ENCODE data around the gene MIF4GD.

Gene MIF4GD

GRCh38 chr17:75231741-75232464 is 39.1 kb downstream of the MIF4GD start:
- no peak for DNase-seq

DNA sequence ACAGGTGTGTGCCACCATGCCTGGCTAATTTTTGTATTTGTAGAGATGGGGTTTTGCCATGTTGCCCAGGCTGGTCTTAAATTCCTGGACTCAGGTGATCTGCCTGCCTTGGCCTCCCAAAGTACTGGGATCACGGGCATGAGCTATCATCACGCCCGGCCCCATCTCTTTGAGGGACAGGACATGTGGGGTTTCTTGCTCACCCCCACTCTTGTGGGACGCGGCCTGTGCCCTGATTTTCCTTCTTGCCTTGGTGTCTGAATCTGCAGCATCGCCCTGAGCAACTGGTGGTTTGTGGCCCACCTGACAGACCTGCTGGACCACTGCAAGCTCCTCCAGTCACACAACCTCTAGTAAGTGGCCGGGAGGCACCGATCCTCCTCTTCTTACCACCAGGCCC is 40.0 kb downstream of the MIF4GD start:
- no peak for DNase-seq

- DNase-seq: no peak
These were observed 42.2 kb downstream of the MIF4GD start for GRCh38 chr17:75228847-75229246.

GRCh38 chr17:75228305-75228704 is 42.7 kb downstream of the MIF4GD start:
- no peak for DNase-seq

DNA sequence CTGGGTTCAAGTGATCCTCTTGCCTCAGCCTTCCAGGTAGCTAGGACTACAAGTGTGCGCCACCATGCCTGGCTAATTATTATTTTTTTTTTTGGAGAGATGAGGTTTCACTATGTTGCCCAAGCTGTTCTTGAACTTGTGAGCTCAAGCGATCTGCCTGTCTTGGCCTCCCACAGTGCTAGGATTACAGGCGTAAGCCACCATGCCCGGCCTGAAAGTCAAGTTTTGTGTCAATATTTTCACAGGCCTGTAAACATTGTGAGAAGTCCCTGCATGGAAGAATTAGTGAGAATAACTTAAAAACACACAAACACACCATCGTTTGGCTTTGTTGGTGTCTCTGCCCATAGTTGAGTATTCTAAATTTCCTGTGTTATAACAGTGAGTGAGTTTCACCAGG is 43.3 kb downstream of the MIF4GD start:
- no peak for DNase-seq

DNA sequence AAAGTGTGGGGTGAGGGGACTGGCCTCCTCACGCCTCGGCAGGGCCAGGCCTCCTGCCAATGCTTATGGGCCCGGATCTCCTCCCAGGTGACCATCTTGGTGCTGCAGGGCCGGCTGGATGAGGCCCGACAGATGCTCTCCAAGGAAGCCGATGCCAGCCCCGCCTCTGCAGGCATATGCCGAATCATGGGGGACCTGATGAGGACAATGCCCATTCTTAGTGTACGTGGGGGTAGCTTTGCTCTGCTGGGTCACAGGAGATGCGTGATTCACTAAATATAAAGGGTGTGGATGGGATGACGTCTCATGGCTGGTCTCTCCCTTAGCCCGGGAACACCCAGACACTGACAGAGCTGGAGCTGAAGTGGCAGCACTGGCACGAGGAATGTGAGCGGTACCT is 46.0 kb downstream of the MIF4GD start:
- DNase-seq: no peak

GRCh38 chr17:75219815-75220214 is 51.2 kb downstream of the MIF4GD start:
- DNase-seq: no peak

DNA sequence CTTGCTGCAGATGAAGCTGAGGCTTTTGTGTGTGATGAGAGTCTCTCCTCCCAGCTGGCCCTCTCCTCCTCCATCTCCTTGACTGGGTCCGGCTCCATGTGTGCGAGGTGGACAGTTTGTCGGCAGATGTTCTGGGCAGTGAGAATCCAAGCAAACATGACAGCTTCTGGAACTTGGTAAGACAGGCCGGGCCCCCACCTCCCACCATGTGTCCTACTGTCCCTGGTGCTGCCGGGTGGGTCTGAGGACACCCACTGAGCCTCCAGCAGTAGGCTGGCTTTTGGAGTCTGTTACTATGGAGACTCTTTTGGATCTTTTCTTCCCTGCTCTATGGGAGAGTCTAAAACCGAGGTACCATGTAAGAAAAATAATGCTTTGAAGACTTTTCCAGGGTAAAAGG is 52.9 kb downstream of the MIF4GD start:
- no peak for DNase-seq

All from CD4-positive, alpha-beta T cell treated with Interferon gamma for 1 hour (primary cell).